Stimulated activated CD8-positive, alpha-beta memory T cell treated with anti-CD3 and anti-CD28 coated beads, Interleukin-15, amount 100 ng/mL, for 24 hours (primary cell): ENCODE data around the gene GPC6.
"Not testable (repeated sequence)": the region's sequence is repeated elsewhere in the genome, so short reads cannot be mapped to it uniquely, and the experiment has no call there.

Source experiments
- DNase-seq: peaks from one replicate; pipeline ENCODE4 v3.0.0-alpha.2; 2020; ENCODE audit warnings: low read depth

GPC6 gene

GRCh38 chr13:93435651-93436050, 209.0 kb downstream of the GPC6 start:
- no peak for DNase-seq

DNA sequence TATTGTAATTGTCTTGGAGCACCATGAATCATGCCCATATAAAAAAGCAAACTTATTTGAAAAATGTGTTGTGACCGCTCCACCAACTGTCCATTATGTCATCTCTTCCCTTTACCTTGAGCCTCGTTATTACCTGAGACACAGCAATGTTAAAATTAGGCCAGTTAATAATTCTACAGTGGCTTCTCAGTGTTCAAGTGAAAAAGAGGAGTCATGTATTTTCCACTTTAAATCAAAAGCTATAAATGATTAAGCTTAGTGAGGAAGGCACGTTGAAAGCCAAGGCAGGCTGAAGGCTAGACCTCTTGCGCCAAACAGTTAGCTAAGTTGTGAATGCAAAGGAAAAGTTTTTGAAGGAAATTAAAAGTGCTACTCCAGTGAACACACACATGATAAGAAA, 210.5 kb downstream of the GPC6 start:
- DNase-seq: no peak

DNA sequence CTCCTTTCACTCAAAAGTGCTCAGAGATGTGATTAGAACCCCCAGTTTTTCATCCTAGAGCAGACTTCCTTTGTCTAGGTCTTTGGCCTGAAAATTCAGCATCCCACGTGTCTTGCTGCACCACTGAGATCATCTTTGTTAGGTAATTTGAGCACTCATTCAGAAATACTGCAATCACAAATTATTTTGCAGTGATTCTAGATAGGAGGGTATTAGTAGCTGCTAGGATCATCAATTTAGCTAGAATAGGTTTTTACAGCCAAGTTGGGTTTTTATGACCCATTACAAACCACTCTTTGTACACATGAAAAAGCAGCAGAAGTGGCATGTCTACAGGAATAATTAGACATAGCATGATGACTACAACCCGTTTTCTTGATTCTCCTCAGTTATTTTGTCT, 219.6 kb downstream of the GPC6 start:
- DNase-seq: no peak

DNA sequence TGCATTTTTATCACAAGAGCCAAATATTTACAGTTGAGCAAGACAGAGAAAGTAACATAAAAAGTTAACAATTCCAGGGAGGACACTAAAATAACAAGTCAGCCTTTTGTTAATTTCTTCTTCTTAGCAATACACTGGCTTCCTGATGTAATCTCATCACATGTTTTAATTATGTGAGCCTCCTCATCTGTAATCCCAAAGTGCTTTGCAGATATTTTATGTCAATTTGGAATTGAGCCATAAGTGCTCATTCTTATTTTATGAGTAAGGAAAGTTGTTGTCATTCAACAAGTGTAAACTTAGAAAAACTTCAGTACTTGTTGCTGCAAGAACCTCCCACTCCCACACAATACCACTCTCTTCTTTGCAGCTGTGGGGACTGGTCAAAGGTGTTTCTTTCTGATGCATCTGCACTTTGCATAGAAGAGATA, 223.6 kb downstream of the GPC6 start:
- no peak for DNase-seq

- DNase-seq: no peak
Observed at GRCh38 chr13:93450761-93451160, 224.2 kb downstream of the GPC6 start.

DNA sequence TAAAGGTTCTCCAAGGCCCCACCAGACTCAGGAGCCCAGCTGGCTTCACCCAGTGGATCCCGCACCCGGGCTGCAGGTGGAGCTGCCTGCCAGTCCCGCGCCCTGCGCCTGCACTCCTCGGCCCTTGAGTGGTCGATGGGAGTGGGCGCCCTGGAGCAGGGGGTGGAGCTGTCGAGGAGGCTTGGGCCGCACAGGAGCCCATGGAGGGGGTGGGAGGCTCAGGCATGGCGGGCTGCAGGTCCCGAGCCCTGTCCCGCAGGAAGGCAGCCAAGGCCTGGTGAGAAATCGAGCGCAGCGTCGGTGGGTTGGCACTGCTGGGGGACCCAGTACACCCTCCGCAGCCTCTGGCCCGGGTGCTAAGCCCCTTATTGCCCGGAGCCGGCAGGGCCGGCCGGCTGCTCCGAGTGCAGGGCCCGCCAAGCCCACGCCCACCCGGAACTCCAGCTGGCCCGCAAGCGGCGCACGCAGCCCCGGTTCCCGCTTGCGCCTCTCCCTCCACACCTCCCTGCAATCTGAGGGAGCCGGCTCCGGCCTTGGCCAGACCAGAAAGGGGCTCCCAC, 228.1 kb downstream of the GPC6 start:
- DNase-seq: not testable (repeated sequence)

- no peak for DNase-seq
Observed at GRCh38 chr13:93455861-93456260, 229.3 kb downstream of the GPC6 start.

GRCh38 chr13:93460005-93460404, 233.4 kb downstream of the GPC6 start:
- DNase-seq: no peak

GRCh38 chr13:93462151-93462550, 235.5 kb downstream of the GPC6 start:
- no peak for DNase-seq

DNA sequence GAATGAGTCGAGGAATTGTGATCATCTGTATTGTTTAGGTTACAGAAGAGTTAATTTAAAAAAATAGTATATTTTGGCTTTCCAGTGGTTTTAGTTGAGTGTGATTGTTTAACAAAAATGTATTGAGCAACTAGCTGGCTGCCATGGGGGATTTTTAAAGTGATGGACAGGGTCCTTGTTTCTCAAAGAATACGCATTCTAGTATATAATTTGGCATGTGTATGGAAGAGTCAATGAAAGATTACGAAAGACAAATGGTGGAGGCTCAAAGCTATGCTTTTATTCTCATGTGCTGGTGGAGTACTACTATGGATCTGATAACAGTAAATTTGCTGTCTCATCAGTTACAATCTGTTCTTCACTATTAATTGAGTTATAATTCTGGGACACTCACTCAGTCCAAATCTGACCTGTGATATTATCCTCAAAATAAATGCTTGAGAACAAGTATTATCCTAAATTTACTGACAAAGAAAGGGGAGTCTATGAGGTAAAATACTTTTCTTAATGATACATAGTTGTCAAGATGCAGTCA, 240.0 kb downstream of the GPC6 start:
- no peak for DNase-seq

- DNase-seq: no peak
Observed at GRCh38 chr13:93467175-93467574, 240.6 kb downstream of the GPC6 start.

DNA sequence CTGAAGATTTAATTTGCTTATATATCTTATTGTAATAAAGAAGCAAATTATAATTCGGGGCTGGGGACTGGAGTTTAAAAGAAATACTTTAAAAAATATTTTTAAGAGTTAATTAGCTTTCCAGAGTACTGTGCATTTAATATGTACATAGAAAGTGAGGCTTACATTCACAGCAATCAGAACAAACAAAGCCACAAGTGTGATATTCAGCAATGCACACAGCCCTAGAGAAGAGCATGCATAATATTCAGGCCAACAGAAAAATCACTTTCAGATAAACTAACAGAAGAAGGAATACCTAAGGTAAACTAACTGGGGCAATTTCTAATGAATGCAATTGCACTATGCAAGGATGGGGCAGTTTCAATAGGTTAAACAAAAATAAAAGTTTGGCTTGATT, 241.8 kb downstream of the GPC6 start:
- DNase-seq: no peak

DNA sequence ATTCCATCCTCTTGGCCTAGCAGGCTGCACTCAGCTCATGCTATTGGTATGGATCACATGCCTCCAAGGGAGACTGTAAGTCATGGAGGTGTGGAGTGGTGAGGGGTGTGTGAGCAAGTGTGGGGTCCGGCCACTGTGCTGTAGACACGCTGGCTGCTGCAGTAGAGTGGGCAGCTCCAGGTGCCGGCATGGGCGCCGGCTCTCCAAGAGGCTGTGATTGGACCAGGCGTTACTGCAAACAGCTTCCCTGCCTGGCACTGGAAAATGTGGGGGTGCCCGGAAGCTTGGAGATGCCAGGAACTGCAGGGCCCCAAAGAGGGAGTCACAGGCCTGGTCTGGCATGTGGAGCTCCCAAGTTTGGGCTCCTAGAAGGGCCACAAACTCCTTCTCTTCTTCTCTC, 245.7 kb downstream of the GPC6 start:
- DNase-seq: no peak

- DNase-seq: no peak
Observed at GRCh38 chr13:93472814-93473296, 246.2 kb downstream of the GPC6 start.

DNA sequence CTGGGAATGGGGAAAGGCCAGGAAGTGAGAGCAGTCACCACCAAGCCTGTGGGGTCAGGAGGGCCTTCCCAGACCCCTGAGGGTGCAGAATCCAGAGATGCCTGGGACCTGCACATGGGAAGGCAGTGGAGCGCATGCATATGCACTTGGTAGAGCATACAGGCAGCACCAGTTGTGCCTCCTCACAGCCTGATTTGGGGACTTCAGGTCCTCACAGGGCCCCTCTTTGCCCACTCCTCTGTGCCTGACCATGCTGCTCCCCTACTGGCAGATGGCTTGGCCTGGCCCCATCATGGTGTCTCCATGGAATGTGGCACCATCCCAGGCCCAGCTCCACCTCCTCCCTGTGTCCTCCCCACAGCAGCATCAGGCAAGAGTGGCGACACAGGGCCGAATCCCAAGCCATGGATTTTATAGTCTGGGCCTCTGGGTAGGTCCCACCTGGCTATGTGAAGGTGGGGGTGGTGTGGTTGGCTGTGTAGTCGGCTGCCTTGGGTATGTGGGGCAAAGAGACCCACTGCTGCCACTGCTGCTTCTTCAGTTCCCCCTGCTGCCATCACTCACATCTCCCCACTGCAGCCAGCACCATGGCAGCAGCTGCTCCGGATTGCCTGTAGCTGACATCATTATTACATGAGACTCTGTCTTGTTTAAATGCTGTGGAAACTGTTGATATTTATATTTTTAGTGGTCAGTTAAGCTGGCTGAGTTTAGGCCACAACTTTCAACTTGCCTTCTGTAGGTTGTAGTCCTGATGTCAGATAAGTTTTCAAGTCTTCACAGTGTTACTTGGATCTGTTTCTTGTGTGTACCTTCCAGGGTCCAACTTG, 247.0 kb downstream of the GPC6 start:
- DNase-seq: no peak

DNA sequence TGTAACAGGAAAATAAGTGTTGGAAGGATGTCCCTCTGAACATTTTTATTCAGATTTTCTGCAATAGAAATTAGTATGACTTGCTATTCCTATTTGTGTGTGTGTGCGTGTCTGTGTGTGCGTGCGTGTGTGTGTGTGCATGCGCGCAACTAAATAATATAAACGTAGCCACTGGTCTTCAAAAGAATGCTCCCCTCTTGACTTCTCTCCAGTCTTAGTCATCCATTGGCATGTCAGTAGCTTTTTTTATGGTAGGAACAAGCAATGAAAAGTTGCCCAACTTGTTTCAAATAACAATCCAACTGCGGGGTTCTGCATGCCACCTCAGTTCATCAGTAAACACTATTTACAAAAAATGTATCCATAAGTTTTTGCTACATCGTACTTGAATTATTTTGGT, 249.6 kb downstream of the GPC6 start:
- DNase-seq: no peak

DNA sequence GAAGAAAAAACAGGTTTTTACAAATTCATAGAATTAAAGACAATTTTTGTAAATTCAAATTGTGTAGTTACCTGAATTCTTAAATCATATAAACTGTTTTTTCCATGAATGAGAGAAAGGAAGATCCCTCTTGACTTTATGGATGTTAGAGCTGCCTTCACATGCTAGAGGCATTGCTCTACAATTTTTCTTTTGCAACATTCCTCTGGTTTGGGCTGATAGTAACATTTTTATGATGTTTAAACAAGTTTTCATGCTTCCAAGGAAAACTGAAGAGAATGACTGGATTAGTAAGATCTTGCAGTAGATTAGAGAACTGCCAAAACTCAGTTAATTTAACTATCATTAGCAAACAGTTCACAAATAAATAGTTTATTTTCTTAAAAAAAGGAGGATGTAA, 250.6 kb downstream of the GPC6 start:
- no peak for DNase-seq

GRCh38 chr13:93480553-93481106, 254.0 kb downstream of the GPC6 start:
- no peak for DNase-seq

GRCh38 chr13:93496117-93496516, 269.5 kb downstream of the GPC6 start:
- DNase-seq: not testable (repeated sequence)

DNA sequence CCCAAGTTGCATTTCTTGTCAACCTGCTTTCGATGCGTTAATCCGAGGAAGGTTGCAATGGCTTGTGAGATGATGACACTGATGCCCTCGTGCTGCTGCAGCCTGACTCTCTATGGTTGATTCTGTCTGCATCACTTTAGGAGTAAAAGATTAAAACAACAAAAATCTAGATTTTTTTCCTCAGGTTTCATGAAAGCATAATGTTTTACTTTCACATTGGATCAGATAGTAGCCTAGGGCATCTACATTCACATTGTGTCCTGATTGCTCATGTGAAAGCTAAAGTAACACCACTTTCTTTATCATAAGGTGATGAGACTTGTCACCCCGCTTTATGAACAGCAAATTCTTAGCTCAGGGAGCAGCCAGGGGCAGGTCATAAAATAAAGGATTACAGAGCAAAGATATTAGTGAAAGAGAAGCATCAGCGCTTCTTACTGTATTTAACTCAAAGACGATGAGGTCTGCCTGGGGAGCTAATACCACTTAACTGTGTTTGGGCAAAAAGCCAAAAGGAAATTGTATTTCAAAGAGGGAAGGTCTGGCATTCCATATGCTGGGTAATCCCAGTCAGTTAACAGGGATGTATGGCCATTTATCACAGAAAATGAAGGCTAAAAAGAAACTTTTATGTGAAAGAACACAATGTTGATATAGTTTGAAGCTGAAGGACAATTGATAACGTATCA, 270.5 kb downstream of the GPC6 start:
- DNase-seq: no peak

GRCh38 chr13:93499991-93500390, 273.4 kb downstream of the GPC6 start:
- no peak for DNase-seq

GRCh38 chr13:93502071-93502470, 275.5 kb downstream of the GPC6 start:
- DNase-seq: no peak
